Putamen (tissue), 1 donor: ENCODE results near the gene ARHGAP30.

Source experiments
- DNase-seq: peaks from one replicate; pipeline ENCODE4 v3.0.0-alpha.2; 2016; ENCODE audit warnings: low spot score

ARHGAP30 gene

DNA sequence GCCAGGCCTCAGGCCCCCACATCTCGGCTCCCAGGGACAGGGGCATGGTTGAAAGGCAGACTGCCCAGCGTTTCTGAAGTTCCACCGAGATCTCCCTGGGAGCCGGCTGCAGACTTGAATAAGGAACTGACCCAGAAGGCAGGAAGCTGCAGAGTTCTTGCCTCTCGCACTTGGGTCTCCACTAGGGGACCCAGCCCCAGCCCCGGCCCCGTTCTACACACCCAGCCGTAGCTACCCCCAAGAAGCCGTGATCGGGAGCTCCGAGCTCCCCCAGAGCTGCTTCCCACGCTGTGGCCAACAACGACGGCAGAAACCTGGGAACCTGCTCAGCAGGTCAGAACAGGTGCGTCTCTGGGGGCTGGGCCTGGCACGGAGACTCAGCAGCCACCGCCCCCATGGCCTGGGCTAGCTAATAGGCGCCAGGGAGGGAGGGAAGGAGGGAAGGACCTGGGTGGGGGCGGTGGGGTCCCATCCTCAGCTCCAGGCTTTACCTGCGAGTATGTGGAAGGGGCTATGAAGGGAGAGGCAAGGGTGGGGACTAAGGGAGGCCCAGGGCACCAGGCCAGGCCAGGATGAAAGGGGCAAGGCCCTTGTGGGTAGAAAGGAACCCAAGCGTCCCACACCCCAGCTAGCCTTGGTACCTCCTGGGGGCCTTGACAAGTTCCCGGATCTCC is 19.7 kb upstream of the ARHGAP30 start, which contains the start of gene NECTIN4:
Gene NECTIN4 (minus strand): TSS at position 308 of the 674 bp plus-strand sequence. CDS start 262 bp downstream, at position 46.
- no peak for DNase-seq

DNA sequence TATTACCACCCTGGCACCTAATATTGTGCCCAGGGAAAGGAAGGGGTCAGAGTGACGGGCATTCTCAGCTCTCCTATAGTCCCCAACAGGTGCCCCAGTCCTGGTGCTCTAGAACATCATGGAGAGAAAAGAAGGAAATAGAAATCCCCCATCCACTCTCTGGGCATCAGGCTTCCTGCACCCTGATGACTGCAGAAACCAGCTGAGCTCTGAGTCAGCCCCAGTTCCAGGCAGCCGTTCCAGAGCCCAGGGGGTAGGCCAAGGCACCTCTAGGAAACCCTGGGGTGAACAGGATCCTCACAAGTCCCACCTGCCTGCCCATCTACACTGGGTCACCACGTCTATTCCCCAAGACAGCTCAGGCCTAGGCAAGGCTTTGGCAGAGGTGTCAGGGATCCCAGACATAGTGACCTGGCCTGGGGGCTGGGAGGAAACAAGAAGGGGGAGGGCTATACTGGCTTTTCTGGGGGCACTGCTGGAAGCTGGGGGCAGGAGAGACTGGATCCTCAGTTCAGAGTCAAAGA is 19.0 kb upstream of the ARHGAP30 start:
- no peak for DNase-seq

DNA sequence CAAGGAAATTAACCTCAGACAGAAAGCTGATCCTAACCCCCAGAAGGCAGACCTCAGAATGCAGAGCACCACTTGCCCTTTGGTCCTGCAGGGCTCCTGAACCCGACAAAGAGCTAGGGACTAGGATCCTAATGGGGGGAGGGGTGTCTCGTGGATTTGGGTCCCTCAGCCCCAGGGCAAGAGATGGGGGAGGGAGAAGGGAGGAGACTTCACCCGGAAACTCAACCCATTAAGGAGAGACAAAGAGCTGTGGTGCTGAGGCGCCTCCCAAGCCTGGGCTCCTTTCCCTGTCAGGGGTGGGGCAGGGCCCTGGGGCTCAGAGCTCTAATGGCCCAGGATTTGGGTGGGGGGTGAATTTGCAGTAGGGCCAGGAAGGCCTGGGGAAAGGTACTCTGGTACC is 16.8 kb upstream of the ARHGAP30 start:
- no peak for DNase-seq

DNA sequence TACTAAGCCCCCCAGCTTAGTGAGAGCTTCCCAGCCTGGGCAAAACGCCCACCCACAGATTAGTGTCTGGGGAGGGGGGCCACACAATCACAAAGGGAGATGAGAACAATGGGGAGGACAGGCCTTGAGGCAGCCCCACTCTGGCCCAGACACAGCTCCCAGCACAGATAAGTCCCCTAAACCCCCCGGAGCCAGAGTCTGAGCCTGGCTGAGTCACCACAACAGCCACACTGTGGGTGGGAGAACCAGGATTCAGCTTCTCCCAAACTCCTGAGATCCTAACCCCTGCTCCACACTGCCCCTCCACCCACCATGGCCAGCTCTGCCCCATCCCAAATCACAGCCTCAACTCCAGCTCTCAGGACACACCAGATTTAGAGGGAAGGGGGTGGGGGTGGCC is 15.5 kb upstream of the ARHGAP30 start:
- no peak for DNase-seq

DNA sequence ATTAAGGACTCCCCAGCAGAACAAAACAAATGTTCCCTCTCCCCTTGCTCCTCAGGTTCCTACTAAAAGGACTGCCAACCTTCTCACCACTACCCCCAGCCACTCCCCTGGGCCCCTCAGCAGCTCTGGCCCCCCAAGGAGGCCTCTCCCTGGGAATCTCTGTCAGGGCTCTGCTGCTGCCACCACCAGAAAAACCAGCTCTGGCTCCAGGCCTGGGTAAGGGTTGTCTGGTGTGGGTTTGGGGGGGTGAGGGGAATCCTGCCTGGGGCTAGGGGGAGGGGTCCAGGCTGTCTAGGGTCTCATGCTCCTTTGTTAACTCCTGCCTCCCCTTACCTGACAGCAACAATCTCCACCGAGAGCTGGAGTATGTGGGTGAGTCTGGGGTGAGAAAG is 14.9 kb upstream of the ARHGAP30 start:
- no peak for DNase-seq

DNA sequence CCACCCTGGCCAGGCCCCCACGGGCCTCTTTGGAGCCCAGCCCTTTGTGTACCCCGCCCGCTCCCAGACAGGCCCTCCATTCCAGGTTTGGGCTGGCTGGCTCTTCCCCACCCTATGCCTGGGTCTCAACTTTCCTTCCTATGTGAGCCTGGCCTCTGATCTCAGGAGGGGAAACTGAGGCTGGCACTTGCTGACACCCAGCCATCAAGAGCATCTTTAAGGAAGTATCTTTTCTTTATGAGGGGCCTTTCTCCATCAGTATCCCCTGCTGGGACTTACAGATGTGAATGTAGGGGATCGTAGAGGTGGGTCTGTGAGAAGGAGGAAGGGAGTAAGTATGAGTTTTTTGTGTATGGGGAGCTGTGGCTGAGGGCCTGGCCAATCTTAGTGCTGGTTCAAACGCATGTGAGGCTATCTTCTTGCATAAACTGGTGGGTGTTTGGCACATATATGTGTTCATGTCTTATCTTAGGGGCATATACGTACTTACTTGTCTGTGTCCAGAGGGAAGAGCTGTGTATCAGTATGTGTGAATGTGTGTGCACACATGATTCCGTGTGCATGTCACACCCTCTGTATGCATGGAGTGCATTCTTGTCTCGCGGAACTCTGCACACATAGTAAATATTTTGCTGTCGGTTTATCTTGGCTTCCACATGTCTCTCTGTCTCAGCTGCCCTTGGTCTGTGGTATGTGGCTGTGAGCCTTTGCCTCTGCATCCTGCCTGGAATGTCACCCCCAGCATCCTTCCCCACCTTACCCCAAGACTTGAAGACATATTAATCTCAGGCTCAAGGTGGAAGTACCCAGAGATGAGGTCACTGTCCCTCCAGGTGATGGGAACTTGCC is 14.3 kb upstream of the ARHGAP30 start:
- DNase-seq = no peak

DNA sequence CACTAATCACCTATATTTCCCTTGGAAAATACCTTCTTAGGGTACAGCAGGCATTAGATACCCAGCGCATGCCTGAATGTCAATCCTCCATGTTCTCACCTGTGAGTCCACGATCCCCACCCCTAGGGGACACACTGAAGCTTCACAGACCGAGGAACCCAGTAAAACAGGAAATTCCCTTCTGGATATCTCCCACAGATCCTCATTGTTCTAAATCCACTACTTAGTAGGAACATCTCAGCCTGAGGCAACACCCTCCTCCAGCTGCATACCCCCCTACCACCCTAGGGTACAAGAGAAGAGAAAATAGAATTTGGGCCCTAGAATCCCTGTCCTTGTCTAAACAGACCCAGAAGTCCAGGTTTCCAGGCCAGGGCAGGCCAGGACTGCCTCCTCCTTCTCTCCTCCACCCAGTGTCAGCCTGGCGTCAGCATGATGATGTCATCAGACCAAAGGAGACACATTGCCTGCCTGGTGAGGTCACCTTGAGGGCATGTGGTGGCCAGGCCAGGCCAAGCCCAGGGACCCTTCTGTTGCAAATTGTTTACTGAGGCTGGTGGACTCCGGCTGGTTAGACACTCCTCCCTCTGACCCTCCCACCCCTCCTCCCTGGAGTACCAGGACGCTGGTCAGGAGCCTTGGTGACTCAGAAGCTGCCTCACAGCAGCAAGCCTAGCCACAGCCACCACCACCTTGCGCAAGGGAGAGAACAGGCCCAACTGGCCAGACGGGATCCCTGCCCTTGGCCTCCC is 13.5 kb upstream of the ARHGAP30 start:
- no peak for DNase-seq

DNA sequence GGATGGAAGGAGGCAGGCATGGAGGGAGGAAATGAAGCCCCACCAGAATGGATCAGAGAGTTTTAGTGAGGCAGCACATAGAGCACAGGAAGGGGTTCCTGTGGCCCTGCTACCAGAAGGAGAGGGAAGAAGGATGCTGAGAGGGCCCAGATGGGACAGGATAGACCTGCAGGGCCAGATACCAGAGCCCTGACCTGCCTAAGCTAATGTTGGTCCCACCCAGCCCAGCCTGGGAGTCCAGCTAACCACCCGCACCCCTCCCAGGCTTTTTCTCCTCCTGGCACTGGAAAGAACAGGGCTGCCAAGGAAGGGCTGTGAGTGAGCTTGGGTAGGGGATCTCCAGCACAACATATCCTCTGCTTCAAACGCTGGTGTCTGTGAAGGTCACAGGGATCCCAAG is 12.8 kb upstream of the ARHGAP30 start:
- DNase-seq = no peak

DNA sequence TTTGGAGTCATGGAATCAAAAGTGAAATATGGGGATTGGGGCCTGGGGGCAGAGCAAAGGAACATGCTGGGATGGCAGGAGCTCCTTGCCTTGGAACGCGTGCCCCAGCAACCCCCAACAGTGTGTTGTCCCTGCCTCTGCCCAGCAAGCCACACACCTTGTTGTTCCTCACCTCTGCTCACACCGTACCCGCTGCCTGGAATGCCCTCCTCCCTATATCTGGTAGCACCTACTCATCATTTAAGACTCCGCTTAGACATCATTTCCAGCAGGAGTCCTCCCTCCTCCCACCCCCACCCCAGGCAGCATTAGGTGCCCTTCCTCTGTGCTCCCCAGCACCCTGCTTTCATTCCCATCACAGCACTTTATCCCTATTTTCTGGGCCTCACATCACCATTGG is 11.8 kb upstream of the ARHGAP30 start:
- DNase-seq = no peak

DNA sequence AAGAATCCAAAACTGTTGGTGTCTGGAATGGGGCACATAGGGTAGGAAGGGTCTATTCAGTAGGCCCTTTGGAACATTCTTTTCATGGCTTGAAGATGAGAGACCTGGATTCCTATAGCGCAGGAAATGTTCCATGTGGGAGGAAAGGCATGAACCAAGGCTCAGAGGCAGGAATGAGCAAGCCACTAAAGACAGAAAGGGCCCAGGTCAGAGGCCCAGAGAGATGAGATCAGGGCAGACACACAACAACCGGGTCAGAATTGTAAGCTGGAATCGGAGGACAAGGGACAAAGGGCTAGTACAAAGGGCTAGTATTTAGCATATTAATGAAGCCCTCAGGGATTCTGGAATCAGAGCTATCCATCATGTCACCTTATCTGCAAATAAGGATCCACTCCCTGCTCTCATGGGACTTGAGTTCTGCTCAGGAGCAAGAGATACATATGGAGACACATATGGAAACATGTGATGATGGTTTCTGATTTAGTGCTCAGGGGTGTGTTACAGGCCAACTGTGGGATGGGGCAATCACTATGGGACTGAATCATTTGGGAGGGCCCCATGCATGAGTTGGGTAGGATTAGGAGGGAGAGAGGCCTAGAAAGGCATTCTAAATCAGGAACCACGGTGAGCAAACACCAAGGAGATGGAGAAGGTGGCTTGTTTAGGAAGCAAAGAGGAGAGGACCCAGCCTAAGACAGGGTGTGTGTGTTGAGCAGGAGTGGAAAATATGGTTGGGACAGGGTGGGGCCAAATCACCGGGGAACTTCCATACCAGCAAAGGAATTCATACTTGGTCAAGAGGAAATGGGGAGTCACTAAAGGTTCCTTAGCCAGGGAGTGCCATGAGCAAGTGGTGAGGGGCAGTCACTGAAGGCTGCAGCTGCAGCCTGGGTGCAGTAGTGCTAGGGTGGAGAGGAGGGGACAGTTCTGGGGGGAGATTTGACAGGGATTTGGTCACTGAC is 11.0 kb upstream of the ARHGAP30 start:
- no peak for DNase-seq

DNA sequence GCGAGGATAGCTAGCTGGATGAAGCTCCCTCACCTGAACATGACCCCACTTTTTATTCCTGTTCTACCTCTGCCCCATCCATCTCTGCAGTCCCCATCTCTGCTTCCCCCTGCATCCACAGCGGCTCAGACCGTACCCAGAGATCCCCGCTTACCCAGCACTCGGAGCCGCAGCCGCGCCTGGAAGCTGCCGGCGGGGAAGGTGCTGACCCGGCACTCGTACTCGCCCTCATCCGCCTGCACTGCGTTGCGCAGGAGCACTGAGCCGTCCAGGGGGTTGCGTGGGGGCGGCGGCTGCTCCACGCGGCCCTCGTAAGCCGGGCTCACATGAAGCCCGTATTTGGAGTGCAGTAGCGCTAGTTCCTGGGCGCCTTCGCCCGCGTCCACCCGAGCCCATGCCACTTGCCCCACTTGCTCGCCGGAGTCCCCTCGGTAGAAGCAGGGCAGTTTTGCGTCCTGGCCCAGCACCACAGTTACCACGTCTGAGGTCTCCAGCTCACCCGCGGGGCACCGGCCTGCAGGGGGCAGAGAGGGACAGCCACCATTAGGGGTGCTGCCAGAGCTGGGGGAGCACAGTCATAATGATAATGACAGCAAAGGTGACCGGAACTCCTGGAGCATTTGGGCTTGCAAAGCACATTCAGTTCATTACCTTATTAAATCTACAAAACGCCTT is 9.9 kb upstream of the ARHGAP30 start:
- DNase-seq = no peak

DNA sequence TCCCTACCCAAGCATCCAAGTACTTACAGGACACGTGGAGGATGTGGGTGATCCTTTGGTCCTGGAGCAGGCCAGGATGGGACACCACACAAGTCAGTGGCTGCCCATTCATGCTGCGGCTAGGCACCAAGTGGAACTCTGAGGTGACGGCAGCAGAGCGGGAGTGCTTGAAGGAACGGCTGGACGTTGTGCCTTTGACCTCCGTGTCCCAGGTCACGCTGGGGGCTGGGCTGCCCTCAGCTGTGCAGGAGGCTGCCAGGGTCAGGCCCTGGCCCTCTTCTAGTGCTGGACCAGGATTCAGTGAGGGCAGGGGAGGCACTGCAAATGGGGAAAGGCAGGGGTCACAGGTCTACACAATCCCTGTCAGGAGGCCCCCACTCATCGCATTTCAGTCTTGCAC is 7.7 kb upstream of the ARHGAP30 start:
- DNase-seq = no peak

DNA sequence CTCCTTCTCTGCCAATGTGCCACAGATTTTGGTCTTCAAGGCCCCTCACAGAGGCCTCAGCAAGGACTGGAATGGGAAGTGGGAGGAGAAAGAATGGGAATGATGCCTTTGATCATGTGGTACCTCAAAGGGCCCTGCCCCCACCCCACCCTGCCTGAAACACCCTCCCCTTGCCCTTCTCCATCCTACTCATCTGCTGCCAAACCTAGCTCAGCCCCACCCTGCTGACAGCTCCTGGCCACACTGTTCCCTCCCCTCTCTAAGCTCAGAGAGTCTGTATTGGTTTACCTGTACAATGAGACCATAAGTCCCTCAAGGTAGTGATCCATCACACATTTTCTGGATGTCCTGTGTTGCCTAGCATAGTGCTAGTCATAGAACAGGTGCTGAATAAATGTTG is 6.7 kb upstream of the ARHGAP30 start:
- no peak for DNase-seq

DNA sequence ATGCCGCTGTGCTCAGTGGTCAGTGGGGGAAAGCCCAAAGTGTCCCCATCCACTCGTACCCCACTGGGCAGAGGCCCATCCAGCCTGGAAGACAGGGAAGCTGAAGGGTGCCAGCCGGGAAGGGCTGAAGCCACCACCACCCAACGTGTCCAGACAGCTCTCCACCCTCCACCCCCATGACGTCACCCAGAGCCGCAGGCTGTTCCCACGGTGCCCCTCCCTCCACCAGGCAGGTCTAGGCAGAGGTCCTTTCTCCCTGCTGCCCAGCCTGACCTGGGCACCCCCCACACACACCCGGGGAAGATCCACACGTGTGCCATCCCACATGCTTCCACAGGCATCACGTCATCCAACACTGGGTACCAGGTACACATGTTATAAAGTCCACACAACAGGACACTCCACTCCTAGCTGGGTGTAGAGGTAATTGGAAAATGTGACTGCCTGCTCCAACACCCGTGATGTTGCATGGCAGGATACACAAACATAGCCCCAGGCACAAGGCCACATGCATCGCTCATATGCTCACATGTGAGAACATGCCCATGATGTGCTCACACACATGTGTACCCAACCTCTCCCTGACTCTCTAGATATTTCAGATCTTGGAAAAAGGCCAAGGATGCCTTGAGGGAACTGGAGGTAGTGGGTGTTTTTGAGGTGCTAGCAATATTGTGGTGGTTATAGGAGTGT is 5.1 kb upstream of the ARHGAP30 start:
- no peak for DNase-seq

DNA sequence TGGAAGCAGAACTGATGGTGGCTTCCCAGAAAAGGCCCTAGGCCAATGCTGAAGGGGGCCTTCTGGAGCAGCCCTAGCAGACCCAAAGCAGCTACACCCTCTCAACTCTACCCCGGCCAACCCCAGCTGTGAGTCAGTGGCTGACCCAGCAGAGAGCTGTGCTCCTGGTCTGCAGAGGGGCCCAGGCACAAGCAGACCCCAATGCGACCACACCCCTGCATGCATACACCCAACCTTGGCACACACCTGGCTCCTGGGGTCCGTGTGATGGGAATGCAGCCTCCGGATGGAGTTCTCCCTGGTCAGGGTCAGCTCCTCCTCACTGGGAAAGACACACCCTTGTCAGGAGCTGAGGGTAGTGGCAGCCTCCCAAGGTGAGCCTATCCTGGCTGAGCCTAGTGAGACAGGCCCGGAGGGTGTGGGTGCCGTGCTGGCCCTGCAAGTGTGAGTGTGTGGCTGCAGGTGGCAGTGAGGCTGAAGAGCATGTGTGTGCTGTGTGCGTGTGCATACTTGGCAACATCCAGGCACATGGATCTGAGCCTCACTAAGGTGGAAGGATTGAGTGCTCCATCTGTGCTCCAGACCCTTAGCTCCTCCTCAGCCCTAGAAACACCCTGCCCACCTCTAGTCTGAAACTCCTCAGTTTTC is 3.9 kb upstream of the ARHGAP30 start:
- DNase-seq = no peak

DNA sequence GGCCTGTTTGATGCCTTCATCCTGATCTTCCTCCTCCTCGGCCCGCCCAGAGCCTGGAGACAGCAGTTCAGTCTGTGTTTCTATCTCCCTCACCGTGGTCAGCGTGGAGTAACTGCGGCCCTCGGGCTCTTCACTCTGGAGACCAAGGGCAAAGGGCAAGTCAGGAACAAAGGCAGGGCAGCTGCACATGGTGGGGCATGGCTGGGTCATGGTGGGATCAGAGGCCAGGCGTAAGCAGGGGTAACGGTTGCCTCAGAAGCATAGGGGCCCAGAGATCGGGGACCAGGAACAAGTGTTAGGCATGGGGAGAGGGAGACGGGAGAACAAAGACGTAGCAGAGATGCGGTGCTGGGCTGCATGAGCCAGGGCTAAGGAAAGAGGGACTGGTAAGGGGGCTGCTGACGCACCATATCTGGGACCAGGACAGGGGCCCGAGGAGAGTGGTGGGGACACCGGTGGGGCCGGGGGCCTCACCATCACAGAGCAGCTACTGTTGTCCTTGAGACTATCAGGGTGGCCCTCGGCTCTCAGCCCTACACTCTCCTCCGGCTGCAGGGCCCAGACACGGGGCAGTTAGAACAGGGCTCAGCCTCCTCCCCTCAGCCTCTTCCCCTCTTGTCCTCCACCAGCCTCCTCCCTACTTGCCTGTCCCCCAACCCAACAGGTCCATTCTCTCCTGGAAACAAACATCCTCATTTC is 3.2 kb upstream of the ARHGAP30 start:
- no peak for DNase-seq

DNA sequence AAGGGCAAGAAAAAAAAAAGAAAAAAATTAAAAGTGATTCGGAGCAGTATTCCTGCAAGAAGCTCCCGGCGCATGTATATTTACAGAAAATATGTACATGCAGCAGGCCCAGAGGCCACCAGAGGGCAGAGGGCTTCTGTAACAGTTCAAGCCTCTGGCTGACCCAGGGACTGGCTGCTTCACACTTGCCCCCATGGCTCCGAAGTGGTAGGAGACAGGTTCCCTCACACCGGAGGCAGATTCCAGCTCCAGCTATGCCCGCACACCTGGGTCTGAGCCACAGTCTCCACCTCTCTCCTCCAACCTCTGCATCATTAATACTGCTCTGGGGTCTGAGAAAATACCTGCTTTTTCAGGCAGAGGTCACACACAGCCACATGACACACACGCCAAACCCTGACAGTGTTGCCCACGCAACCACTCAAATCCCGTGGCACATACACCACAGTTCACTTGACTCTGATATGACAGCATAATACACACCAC is 2.2 kb upstream of the ARHGAP30 start:
- DNase-seq = no peak

DNA sequence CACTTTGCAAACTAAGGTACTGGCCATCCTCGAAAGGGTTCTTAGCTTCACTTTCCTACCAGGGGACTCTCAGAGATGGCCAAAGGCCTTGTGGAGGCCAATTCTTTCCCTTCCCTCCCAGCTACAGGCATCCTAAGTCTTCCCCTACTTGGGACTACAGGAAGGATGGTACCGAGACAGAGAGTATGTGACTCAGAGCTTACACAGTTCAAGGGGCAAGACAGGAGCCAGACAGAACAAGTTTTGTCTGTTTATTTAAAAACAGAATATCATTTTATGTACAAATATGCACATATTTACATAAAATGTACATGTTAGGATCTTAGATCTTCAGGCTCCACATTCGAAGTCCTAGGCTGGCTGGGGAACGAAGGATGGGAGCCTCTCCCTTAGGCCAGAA is 1.1 kb upstream of the ARHGAP30 start:
- no peak for DNase-seq

DNA sequence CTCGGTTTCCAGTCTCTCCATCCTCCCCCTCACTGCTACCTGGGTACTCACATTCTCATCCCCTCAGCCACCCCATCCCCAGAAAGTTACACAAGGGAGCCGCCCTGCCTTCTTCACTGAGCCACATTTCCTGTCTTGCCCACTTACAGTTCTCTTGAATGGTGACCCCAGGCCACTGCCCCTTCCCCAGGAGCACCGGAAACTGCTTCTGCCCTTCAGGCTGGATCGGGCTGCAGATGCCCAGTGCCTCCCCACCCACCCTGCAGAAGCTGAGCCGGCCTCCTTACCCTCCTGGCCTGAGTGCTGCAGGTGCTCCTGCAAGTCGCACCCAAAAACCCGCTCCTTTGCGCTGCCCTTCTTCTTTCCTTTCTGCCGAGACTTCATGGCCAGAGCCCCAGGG is 450 bp downstream of the ARHGAP30 start:
- DNase-seq = no peak
